Fibroblast of lung (primary cell): Measurements from ENCODE around the gene DLGAP3. TPM values are rescaled to one million over a fixed set of nuclear protein-coding genes. Genes with fewer than 3 reads are reported as not detected.
A peak's percentile ranks its signal among the peaks of the same experiment; 100 is the strongest.

Experiments
- DNase-seq, 2 donors: peaks; one replicate each; pipeline versions ENCODE4 v3.0.0 to v3.0.0-alpha.2; 2010; ENCODE audit warnings: low read depth in 2 of 2
- H2AFZ ChIP-seq: 2 replicates; pipeline ENCODE4 v1.5.1; 2012; ENCODE audit warnings: low read length, control low read depth, inconsistent platforms
- H3K27ac ChIP-seq: 2 replicates; pipeline ENCODE4 v1.5.1; 2011; ENCODE audit warnings: low read length, control low read depth; ENCODE audit not compliant: insufficient read depth
- H3K27me3 ChIP-seq: 2 replicates; pipeline ENCODE4 v1.5.1; 2011; ENCODE audit warnings: mild to moderate bottlenecking, low read length; ENCODE audit not compliant: control insufficient read depth, insufficient read depth
- H3K36me3 ChIP-seq: 2 replicates; pipeline ENCODE4 v1.5.1; 2011; ENCODE audit warnings: low read length; ENCODE audit not compliant: control insufficient read depth, insufficient read depth
- H3K4me1 ChIP-seq: 2 replicates; pipeline ENCODE4 v1.5.1; 2011; ENCODE audit warnings: low read length; ENCODE audit not compliant: control insufficient read depth, insufficient read depth; ENCODE audit errors: extremely low read depth
- H3K4me2 ChIP-seq: 2 replicates; pipeline ENCODE4 v1.5.1; 2011; ENCODE audit warnings: low read length, control low read depth; ENCODE audit not compliant: insufficient read depth; ENCODE audit errors: extremely low read depth
- H3K4me3 ChIP-seq, 4 experiments: fragments of 200-600 bp in 1 of 4; sonication (generic) in 1 of 4; replicated peaks in 1 of 4; 2 replicates each; pipeline ENCODE4 v1.5.1; 2011 to 2016; ENCODE audit warnings: low read length in 4 of 4, low read depth in 3 of 4, mild to moderate bottlenecking in 3 of 4, control low read depth in 2 of 4, inconsistent platforms in 1 of 4, mixed read lengths in 1 of 4; ENCODE audit not compliant: insufficient read depth in 1 of 4; ENCODE audit errors: control extremely low read depth in 1 of 4
- H3K79me2 ChIP-seq: 2 replicates; pipeline ENCODE4 v1.5.1; 2012; ENCODE audit warnings: mild to moderate bottlenecking, low read length, inconsistent platforms; ENCODE audit not compliant: control insufficient read depth, insufficient read depth
- H3K9ac ChIP-seq: 2 replicates; pipeline ENCODE4 v1.5.1; 2011; ENCODE audit warnings: mild to moderate bottlenecking, low read length, control low read depth; ENCODE audit not compliant: insufficient read depth
- H3K9me3 ChIP-seq: 2 replicates; pipeline ENCODE4 v1.5.1; 2012; ENCODE audit warnings: low read depth, low read length; ENCODE audit not compliant: control insufficient read depth, insufficient read depth
- H4K20me1 ChIP-seq: 2 replicates; pipeline ENCODE4 v1.5.1; 2011; ENCODE audit warnings: low read length; ENCODE audit not compliant: control insufficient read depth, insufficient read depth; ENCODE audit errors: extremely low read depth
- EZH2 ChIP-seq: IDR thresholded peaks from 2 replicates; pipeline ENCODE4 v1.5.1; 2012; ENCODE audit warnings: low read length, control low read depth, mild to moderate bottlenecking; ENCODE audit errors: missing control alignments
- polyA plus RNA-seq, 2 donors: library from polyadenylated mRNA; depleted of rRNA in 1 of 2; stranded (reverse) in 1 of 2; unstranded in 1 of 2; fragments of >200 nt; gene quantifications; 2 replicates each; pipeline ENCODE4 v1.2.1, GENCODE V29; 2011 to 2012; ENCODE audit warnings: missing spikeins in 1 of 2
- total RNA-seq: library from RNA; depleted of rRNA; stranded (reverse); fragments of >200 nt; gene quantifications from 2 replicates; pipeline ENCODE4 v1.2.1, GENCODE V29; 2014
- TF ChIP-seq, protein P1 (sequence below), 2 donors: IDR thresholded peaks in 1 of 2; conservative IDR thresholded peaks in 1 of 2; 1 replicate in 1 of 2; 2 replicates in 1 of 2; pipeline ENCODE4 v1.5.1; 2011 to 2012; ENCODE audit warnings: low read length in 2 of 2, control low read depth in 1 of 2, inconsistent platforms in 1 of 2, low read depth in 1 of 2, mild to moderate bottlenecking in 1 of 2

DLGAP3 gene
- total and polyA plus RNA-seq, 2 donors (not counting 1 experiment from before 2014, with no cell fraction given): not detected

DNA sequence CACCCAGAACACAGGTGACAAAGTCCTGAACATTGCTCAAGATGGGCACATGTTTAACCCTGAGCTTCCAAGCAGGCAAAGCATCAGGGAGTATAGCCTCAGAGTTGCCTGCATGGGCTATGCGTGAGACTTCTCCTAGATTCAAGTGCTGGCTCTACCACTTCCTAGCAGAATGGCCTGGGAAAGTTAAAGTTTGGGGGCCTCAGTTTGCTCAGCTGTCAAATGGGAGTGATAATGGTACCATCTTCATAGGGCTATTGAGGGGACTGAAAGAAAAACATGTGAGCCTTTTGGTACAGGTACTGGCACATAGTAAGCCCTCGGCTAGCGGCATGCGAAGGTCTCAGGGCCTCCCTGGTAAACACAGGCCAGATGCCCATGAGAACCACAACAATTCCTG lies 41.9 kb downstream of the DLGAP3 start:
- no peaks in the 10 kb centered on the region for H3K36me3 ChIP-seq
- no peak for TF ChIP-seq EZH2
- TF ChIP-seq, protein P1, sequence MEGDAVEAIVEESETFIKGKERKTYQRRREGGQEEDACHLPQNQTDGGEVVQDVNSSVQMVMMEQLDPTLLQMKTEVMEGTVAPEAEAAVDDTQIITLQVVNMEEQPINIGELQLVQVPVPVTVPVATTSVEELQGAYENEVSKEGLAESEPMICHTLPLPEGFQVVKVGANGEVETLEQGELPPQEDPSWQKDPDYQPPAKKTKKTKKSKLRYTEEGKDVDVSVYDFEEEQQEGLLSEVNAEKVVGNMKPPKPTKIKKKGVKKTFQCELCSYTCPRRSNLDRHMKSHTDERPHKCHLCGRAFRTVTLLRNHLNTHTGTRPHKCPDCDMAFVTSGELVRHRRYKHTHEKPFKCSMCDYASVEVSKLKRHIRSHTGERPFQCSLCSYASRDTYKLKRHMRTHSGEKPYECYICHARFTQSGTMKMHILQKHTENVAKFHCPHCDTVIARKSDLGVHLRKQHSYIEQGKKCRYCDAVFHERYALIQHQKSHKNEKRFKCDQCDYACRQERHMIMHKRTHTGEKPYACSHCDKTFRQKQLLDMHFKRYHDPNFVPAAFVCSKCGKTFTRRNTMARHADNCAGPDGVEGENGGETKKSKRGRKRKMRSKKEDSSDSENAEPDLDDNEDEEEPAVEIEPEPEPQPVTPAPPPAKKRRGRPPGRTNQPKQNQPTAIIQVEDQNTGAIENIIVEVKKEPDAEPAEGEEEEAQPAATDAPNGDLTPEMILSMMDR (conservative IDR thresholded peaks at IDR 0.05 in 1 of 2, IDR thresholded peaks at IDR 0.05 in 1 of 2; ENCODE audit: low read depth in 1 of 2, low read length in 2 of 2): no peak
- no peak for DNase-seq
- peaks cover 15% of the 10 kb centered on the region for H3K27me3 ChIP-seq
- H2AFZ ChIP-seq: no peak overlapping the region
- no peak overlapping the region for H3K4me2 ChIP-seq
- no peaks in the 10 kb centered on the region for H3K4me1 ChIP-seq
- H3K9ac ChIP-seq: no peak overlapping the region
- H4K20me1 ChIP-seq: no peaks in the 10 kb centered on the region
- no peak overlapping the region for H3K27ac ChIP-seq
- H3K9me3 ChIP-seq: no peaks in the 10 kb centered on the region
- no peak overlapping the region for H3K4me3 ChIP-seq
- no peaks in the 10 kb centered on the region for H3K79me2 ChIP-seq

DNA sequence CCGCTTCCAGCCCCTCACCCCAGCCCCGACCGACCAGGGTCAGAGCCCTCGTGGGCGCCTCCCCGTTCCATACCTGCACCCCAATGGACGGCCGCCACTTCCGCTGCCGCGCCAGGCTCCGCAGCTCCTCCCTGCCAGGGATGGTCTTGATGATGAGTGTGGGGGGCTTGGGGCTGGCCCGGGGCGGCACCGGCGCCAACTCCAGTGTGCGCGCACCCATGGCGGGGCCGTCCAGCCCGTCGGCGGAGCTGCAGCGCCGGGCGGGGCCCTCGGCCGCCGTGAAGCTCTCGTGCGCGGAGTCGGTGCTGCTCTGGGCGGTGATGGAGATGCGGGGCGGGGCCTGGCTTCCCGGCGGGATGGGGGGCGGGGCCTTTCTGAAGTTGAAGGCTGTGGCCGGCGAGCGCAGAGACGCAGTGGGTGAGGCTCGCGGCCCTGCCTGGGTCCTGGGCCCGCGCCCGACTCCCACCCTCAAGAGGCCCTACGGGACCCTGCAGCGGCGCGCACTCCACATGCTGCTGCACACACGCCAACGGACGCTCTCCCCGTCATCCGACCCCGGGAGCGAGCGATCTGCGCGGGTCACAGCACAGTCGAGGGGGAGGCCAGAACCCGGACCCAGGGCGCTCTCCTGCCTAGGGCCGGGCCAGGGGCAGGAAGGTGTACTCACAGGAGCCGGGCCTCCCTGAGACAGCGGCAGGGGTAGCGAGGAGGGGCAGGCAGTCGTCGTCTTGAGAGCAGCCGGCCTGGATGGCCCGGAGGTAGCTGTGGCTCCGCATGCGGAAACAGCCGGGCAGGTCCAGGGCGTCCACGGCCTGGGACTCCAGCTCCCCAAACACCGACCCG lies 43.8 kb downstream of the DLGAP3 start:
- Histone ChIP-seq H3K4me2 (peak overlapping the region; percentile 51), H3K9ac (no peak overlapping the region), H3K27me3 (peaks cover 17% of the 10 kb centered on the region), H3K4me3 (peak overlapping the region in 3 of 4 experiments; percentile 2 to 37 (median 21)), H3K4me1 (no peaks in the 10 kb centered on the region), H3K9me3 (no peaks in the 10 kb centered on the region), H2AFZ (peak overlapping the region; percentile 39), H3K27ac (no peak overlapping the region), H3K79me2 (no peaks in the 10 kb centered on the region), H3K36me3 (no peaks in the 10 kb centered on the region), H4K20me1 (no peaks in the 10 kb centered on the region)
- no peak for TF ChIP-seq EZH2
- TF ChIP-seq, protein P1 (conservative IDR thresholded peaks at IDR 0.05 in 1 of 2, IDR thresholded peaks at IDR 0.05 in 1 of 2; ENCODE audit: low read depth in 1 of 2, low read length in 2 of 2): no peak
- DNase-seq: peak; percentile 24 to 29

DNA sequence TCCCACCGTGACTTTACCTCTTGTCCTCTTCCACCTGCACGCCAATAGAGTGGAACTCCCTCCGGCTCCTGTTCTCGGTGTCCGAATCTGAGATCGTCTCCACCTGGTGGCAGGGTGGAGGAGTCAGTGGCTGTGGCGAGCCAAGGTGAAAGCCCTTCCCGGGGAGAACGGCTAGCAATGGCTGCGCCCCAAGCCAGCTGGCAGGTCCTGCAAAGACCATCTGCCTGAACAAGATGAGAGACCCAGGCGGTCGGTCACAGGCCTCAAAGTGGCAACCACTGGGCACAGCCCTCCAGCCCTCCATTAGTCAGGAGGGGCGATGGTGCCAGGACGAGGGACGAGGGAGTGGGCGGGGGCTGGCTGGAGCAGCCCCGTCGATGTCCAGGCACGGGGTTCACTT lies 44.5 kb downstream of the DLGAP3 start:
- no peaks in the 10 kb centered on the region for H3K9me3 ChIP-seq
- no peak overlapping the region for H3K27ac ChIP-seq
- no peak overlapping the region for H2AFZ ChIP-seq
- TF ChIP-seq EZH2: no peak
- TF ChIP-seq, protein P1 (conservative IDR thresholded peaks at IDR 0.05 in 1 of 2, IDR thresholded peaks at IDR 0.05 in 1 of 2; ENCODE audit: low read depth in 1 of 2, low read length in 2 of 2): no peak
- no peaks in the 10 kb centered on the region for H3K36me3 ChIP-seq
- peaks cover 17% of the 10 kb centered on the region for H3K27me3 ChIP-seq
- H3K4me1 ChIP-seq: no peaks in the 10 kb centered on the region
- H3K79me2 ChIP-seq: no peaks in the 10 kb centered on the region
- no peaks in the 10 kb centered on the region for H4K20me1 ChIP-seq
- H3K4me3 ChIP-seq: no peak overlapping the region
- H3K9ac ChIP-seq: no peak overlapping the region
- no peak for DNase-seq
- H3K4me2 ChIP-seq: no peak overlapping the region
